GM12878 (cell line): ENCODE data around the gene CXADR. TPM values are rescaled to one million over a fixed set of nuclear protein-coding genes. Genes with fewer than 3 reads are reported as not detected.

Experiments
- ATAC-seq: fragments of 200-7000 bp; cut with Tn5 transposase; 3 replicates; pipeline ENCODE4 v1.9.1; 2020; ENCODE audit warnings: mild to moderate bottlenecking, moderate library complexity
- BruUV-seq: library from RNA; stranded (reverse); fragments of 400-500 nt; replicated peaks from 2 replicates; lab custom pipeline; 2021; lab: Mats Ljungman, UMichigan
- CTCF ChIA-PET: fragments of 300-600 bp; sonication (Branson Sonifier 250); formaldehyde crosslinking; extraction: SDS; loops from one replicate; lab custom pipeline; 2021; ENCODE audit warnings: inconsistent platforms; lab: Yijun Ruan, JAX
- POLR2A ChIA-PET: fragments of 350-600 bp; formaldehyde crosslinking; extraction: SDS; loops from one replicate; lab custom pipeline; 2021; ENCODE audit warnings: inconsistent platforms; lab: Charles Lee
- RAD21 ChIA-PET: fragments of 300-600 bp; sonication (Branson Sonifier 250); formaldehyde crosslinking; loops from one replicate; lab custom pipeline; 2023; ENCODE audit warnings: antibody characterized with exemption; ENCODE audit not compliant: unreplicated experiment; lab: Charles Lee
- SMC1A ChIA-PET: fragments of 300-600 bp; sonication (Branson Sonifier 250); formaldehyde crosslinking; loops from one replicate; lab custom pipeline; 2023; ENCODE audit not compliant: unreplicated experiment, uncharacterized antibody; lab: Charles Lee
- DNase-seq: peaks from one replicate; pipeline ENCODE4 v3.0.0-alpha.2; 2011; ENCODE audit warnings: low read depth, low spot score
- FAIRE-seq: peaks from 3 replicates; lab custom pipeline; 2011; peaks lifted over from hg19 to GRCh38; lab: Jason Lieb, UNC
- H2AFZ ChIP-seq: 2 replicates; pipeline ENCODE4 v1.6.0; 2011; ENCODE audit warnings: low read depth, low read length, control low read depth; ENCODE audit not compliant: control insufficient read depth
- H3K27ac ChIP-seq: 2 replicates; pipeline ENCODE4 v1.5.1; 2011; ENCODE audit warnings: control low read depth; ENCODE audit not compliant: control insufficient read depth, insufficient read depth
- H3K27me3 ChIP-seq, 2 experiments: replicated peaks in 1 of 2; 2 replicates each; pipeline versions ENCODE4 v1.6.0 to v1.6.1; 2011; ENCODE audit warnings: low read length in 1 of 2; ENCODE audit not compliant: control insufficient read depth in 2 of 2, insufficient read depth in 2 of 2
- H3K36me3 ChIP-seq, 2 experiments: 2 replicates each; pipeline ENCODE4 v1.5.1; 2011; ENCODE audit warnings: low read length in 1 of 2; ENCODE audit not compliant: control insufficient read depth in 2 of 2, insufficient read depth in 2 of 2
- H3K4me1 ChIP-seq: 2 replicates; pipeline ENCODE4 v1.6.1; 2011; ENCODE audit warnings: mild to moderate bottlenecking, low read length, moderate library complexity, mixed read lengths; ENCODE audit not compliant: control insufficient read depth, insufficient read depth
- H3K4me2 ChIP-seq: 2 replicates; pipeline ENCODE4 v1.6.0; 2011; ENCODE audit warnings: control low read depth; ENCODE audit not compliant: control insufficient read depth, insufficient read depth
- H3K4me3 ChIP-seq: fragments of 200-600 bp; sonication (generic); 2 replicates; pipeline ENCODE4 v1.5.1; 2016
- H3K79me2 ChIP-seq: 2 replicates; pipeline ENCODE4 v1.6.0; 2011; ENCODE audit warnings: low read length; ENCODE audit not compliant: control insufficient read depth, insufficient read depth
- H3K9ac ChIP-seq: 2 replicates; pipeline ENCODE4 v1.8.0; 2011; ENCODE audit warnings: low read length, control low read depth, mixed read lengths; ENCODE audit not compliant: control insufficient read depth, insufficient read depth
- H3K9me3 ChIP-seq: replicated peaks from 3 replicates; pipeline ENCODE4 v1.5.1; 2011; ENCODE audit warnings: mild to moderate bottlenecking, low read length; ENCODE audit not compliant: control insufficient read depth, insufficient read depth
- H4K20me1 ChIP-seq: 2 replicates; pipeline ENCODE4 v1.6.0; 2011; ENCODE audit not compliant: control insufficient read depth, insufficient read depth
- ASH2L ChIP-seq: fragments of 300-600, 200-600 bp; sonication (generic); IDR thresholded peaks from 2 replicates; pipeline ENCODE4 v1.6.1; 2017; ENCODE audit warnings: low read depth, mild to moderate bottlenecking, borderline replicate concordance
- CBX5 ChIP-seq: sonication (generic); IDR thresholded peaks from 2 replicates; pipeline ENCODE4 v1.6.1; 2016; ENCODE audit warnings: low read depth, moderate library complexity, mild to moderate bottlenecking, inconsistent platforms
- EZH2 ChIP-seq: IDR thresholded peaks from 2 replicates; pipeline ENCODE4 v1.6.1; 2012; ENCODE audit warnings: low read depth, mild to moderate bottlenecking, control low read depth, inconsistent platforms, low read length, borderline replicate concordance; ENCODE audit not compliant: control insufficient read depth
- FOS ChIP-seq: IDR thresholded peaks from 3 replicates; pipeline ENCODE4 v1.6.1; 2011; ENCODE audit warnings: borderline replicate concordance; ENCODE audit not compliant: insufficient read length; ENCODE audit errors: extremely low read depth
- IKZF1 ChIP-seq: fragments of 450-650 bp; conservative IDR thresholded peaks from 2 replicates; pipeline ENCODE4 v1.6.1; 2017; ENCODE audit warnings: antibody characterized with exemption, mild to moderate bottlenecking
- JUND ChIP-seq: IDR thresholded peaks from 2 replicates; pipeline ENCODE4 v1.6.1; 2012; ENCODE audit warnings: low read depth, mild to moderate bottlenecking, low read length, improper control_type of control experiment, moderate library complexity
- MTA2 ChIP-seq: fragments of 450-650 bp; IDR thresholded peaks from 2 replicates; pipeline ENCODE4 v1.6.1; 2016; ENCODE audit warnings: low read depth, mild to moderate bottlenecking, moderate library complexity
- NBN ChIP-seq: fragments of 450-650 bp; IDR thresholded peaks from 2 replicates; pipeline ENCODE4 v1.6.1; 2016
- NFYA ChIP-seq: IDR thresholded peaks from 2 replicates; pipeline ENCODE4 v1.6.1; 2011; ENCODE audit warnings: low read depth, mild to moderate bottlenecking, low read length, improper control_type of control experiment, borderline replicate concordance
- NR2F1 ChIP-seq: fragments of 450-650 bp; conservative IDR thresholded peaks from 2 replicates; pipeline ENCODE4 v1.6.1; 2017; ENCODE audit warnings: mild to moderate bottlenecking
- SMAD1 ChIP-seq: fragments of 450-650 bp; IDR thresholded peaks from 2 replicates; pipeline ENCODE4 v1.6.1; 2018; ENCODE audit warnings: mild to moderate bottlenecking, low read depth; ENCODE audit not compliant: partially characterized antibody
- STAT1 ChIP-seq: fragments of 450-650 bp; conservative IDR thresholded peaks from 2 replicates; pipeline ENCODE4 v1.6.1; 2014; ENCODE audit warnings: antibody characterized with exemption, mild to moderate bottlenecking
- SUPT20H ChIP-seq: IDR thresholded peaks from 2 replicates; pipeline ENCODE4 v1.6.1; 2011; ENCODE audit warnings: low read depth, mild to moderate bottlenecking, low read length, moderate library complexity, borderline replicate concordance; ENCODE audit not compliant: control insufficient read depth
- TARDBP ChIP-seq: IDR thresholded peaks from 2 replicates; pipeline ENCODE4 v1.6.1; 2016; ENCODE audit warnings: borderline replicate concordance
- TCF7 ChIP-seq: IDR thresholded peaks from 2 replicates; pipeline ENCODE4 v1.6.1; 2014; ENCODE audit warnings: antibody characterized with exemption, borderline replicate concordance
- ZBTB11 ChIP-seq: fragments of 450-650 bp; formaldehyde crosslinking; IDR thresholded peaks from 2 replicates; pipeline ENCODE4 v1.5.0; 2022; ENCODE audit warnings: mild to moderate bottlenecking, missing genetic modification characterization
- WGBS: methylation state at CpG from one replicate; pipeline ENCODE4 v1.1.6; 2016; ENCODE audit warnings: low lambda C conversion rate; ENCODE audit not compliant: insufficient replicate concordance, insufficient coverage; ENCODE audit errors: missing lambda C conversion rate; 5-methylcytosine and 5-hydroxymethylcytosine counted together
- in situ Hi-C: fragments of 300-500 bp; cut with MboI; formaldehyde crosslinking; loops from 9 replicates; pipeline ENCODE4 v1.14.3; 2018; ENCODE audit warnings: mixed read lengths
- intact Hi-C: fragments of 100-400 bp; cut with micrococcal nuclease; formaldehyde crosslinking; loops from one replicate; pipeline ENCODE4 v1.14.2; 2022; ENCODE audit not compliant: unreplicated experiment
- polyA plus RNA-seq, 11 experiments: library from polyadenylated mRNA; depleted of rRNA in 4 of 11; unstranded in 6 of 11; stranded (reverse) in 5 of 11; fragments of >200 nt; fragmentation: Nextera tagmentation in 4 of 11; fragmentation: Illumina TruSeq in 1 of 11; extraction: Ambion mirVana in 4 of 11; extraction: Trizol in 1 of 11; gene quantifications; 1 replicate in 1 of 11; 2 replicates in 10 of 11; pipeline versions ENCODE4 v1.2.1 to v1.2.3, GENCODE V29; 2011 to 2016; ENCODE audit warnings: inconsistent platforms in 2 of 11, missing spikeins in 2 of 11, low read depth in 1 of 11
- total RNA-seq, 4 experiments: library from RNA; depleted of rRNA in 3 of 4; stranded (reverse); fragments of >200 nt in 3 of 4; fragmentation: Illumina TruSeq in 1 of 4; extraction: Trizol in 1 of 4; gene quantifications; 2 replicates each; pipeline versions ENCODE4 v1.2.1 to v1.2.3, GENCODE V29; 2013 to 2021
- TF ChIP-seq, protein P1 (sequence below): IDR thresholded peaks from 2 replicates; pipeline ENCODE4 v1.6.1; 2011; ENCODE audit warnings: low read depth, mild to moderate bottlenecking, low read length, moderate library complexity, borderline replicate concordance; ENCODE audit errors: extremely low read depth
- TF ChIP-seq, protein P2 (sequence below): fragments of 150-350 bp; IDR thresholded peaks from 2 replicates; pipeline ENCODE4 v1.6.1; 2016; ENCODE audit warnings: low read depth, low read length

The CXADR gene
- total and polyA plus RNA-seq, 10 of the 15 experiments (the other 5 are each of a cell fraction or from before 2014, with no cell fraction given) = 0.01 to 0.64 (median 0.13) TPM

DNA sequence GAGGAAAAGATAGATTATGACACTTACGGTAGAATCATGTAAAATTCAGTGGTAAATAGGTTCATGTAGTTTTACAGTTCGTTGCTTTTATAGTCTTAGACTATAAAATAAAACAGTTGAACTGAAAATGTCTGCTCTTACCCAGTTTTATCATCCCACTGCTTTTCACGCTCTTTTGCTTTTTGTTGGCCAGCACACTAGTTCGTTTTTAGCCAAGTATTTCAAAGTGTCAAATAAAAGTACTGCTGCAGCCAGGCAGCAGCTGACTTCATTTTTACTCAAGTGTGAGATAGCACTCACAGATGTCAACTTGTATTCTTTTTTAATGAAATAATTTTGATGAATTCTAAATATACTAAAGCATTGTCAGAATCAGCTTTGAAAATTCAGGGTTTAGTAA, 118.4 kb downstream of the CXADR start:
- H3K4me1 ChIP-seq = no peaks in the 10 kb centered on the region
- FAIRE-seq = no peak
- no peaks in the 10 kb centered on the region for H4K20me1 ChIP-seq
- ChIA-PET SMC1A (no interaction called here), RAD21 (no interaction called here)
- intact Hi-C loops = no loop called here
- H3K9me3 ChIP-seq = no peaks in the 10 kb centered on the region
- no peak for TF ChIP-seq TARDBP
- TF ChIP-seq, protein P1, sequence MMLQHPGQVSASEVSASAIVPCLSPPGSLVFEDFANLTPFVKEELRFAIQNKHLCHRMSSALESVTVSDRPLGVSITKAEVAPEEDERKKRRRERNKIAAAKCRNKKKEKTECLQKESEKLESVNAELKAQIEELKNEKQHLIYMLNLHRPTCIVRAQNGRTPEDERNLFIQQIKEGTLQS = no peak
- no peak for TF ChIP-seq SUPT20H
- no peak for TF ChIP-seq NFYA
- no peak for TF ChIP-seq IKZF1
- TF ChIP-seq ZBTB11 = no peak
- no peak for TF ChIP-seq ASH2L
- TF ChIP-seq TCF7 = no peak
- TF ChIP-seq NR2F1 = no peak
- no peak for TF ChIP-seq SMAD1
- no peak for TF ChIP-seq EZH2
- no peak for TF ChIP-seq MTA2
- TF ChIP-seq STAT1 = no peak
- no peak for TF ChIP-seq CBX5
- no peak for TF ChIP-seq FOS
- TF ChIP-seq NBN = no peak
- TF ChIP-seq, protein P2, sequence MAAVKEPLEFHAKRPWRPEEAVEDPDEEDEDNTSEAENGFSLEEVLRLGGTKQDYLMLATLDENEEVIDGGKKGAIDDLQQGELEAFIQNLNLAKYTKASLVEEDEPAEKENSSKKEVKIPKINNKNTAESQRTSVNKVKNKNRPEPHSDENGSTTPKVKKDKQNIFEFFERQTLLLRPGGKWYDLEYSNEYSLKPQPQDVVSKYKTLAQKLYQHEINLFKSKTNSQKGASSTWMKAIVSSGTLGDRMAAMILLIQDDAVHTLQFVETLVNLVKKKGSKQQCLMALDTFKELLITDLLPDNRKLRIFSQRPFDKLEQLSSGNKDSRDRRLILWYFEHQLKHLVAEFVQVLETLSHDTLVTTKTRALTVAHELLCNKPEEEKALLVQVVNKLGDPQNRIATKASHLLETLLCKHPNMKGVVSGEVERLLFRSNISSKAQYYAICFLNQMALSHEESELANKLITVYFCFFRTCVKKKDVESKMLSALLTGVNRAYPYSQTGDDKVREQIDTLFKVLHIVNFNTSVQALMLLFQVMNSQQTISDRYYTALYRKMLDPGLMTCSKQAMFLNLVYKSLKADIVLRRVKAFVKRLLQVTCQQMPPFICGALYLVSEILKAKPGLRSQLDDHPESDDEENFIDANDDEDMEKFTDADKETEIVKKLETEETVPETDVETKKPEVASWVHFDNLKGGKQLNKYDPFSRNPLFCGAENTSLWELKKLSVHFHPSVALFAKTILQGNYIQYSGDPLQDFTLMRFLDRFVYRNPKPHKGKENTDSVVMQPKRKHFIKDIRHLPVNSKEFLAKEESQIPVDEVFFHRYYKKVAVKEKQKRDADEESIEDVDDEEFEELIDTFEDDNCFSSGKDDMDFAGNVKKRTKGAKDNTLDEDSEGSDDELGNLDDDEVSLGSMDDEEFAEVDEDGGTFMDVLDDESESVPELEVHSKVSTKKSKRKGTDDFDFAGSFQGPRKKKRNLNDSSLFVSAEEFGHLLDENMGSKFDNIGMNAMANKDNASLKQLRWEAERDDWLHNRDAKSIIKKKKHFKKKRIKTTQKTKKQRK = no peak
- TF ChIP-seq JUND = no peak
- TF ChIP-seq, all 136 proteins: peak for 0
- WGBS = 12% methylated on average over 4 of the region's 4 CpGs
- H2AFZ ChIP-seq = no peak overlapping the region
- H3K9ac ChIP-seq = no peak overlapping the region
- H3K36me3 ChIP-seq = no peaks in the 10 kb centered on the region
- DNase-seq (no peak), ATAC-seq (no peak)
- H3K27me3 ChIP-seq = no peaks in the 10 kb centered on the region
- ChIA-PET CTCF (no interaction called here), POLR2A (no interaction called here)
- no TSS peak for BruUV-seq
- no peaks in the 10 kb centered on the region for H3K79me2 ChIP-seq
- no peak overlapping the region for H3K27ac ChIP-seq
- no peak overlapping the region for H3K4me2 ChIP-seq
- in situ Hi-C loops = no loop called here
- no peak overlapping the region for H3K4me3 ChIP-seq
